Superior temporal gyrus (tissue), 1 donor: ENCODE results near the gene ARVCF.
A peak's percentile ranks its signal among the peaks of the same experiment; 100 is the strongest.

Experiments
- DNase-seq: peaks from one replicate; pipeline ENCODE4 v3.0.0-alpha.2; 2016; ENCODE audit errors: extremely low spot score

Gene ARVCF

GRCh38 chr22:19961868-19962245 is 54.8 kb downstream of the ARVCF start:
- no peak for DNase-seq

GRCh38 chr22:19961201-19961580 is 55.4 kb downstream of the ARVCF start:
- no peak for DNase-seq

GRCh38 chr22:19960491-19961200 is 56.0 kb downstream of the ARVCF start:
- DNase-seq = no peak

GRCh38 chr22:19959587-19960490 is 56.8 kb downstream of the ARVCF start:
- DNase-seq = no peak

- DNase-seq = no peak
Observed at GRCh38 chr22:19959043-19959586, 57.5 kb downstream of the ARVCF start.

- DNase-seq = no peak
Observed at GRCh38 chr22:19958083-19959042, 58.3 kb downstream of the ARVCF start.

GRCh38 chr22:19957445-19957844 is 59.2 kb downstream of the ARVCF start:
- DNase-seq = no peak

GRCh38 chr22:19955241-19956128 is 61.1 kb downstream of the ARVCF start:
- DNase-seq = no peak

GRCh38 chr22:19951346-19951745 is 65.3 kb downstream of the ARVCF start:
- no peak for DNase-seq

GRCh38 chr22:19948057-19948760 is 68.4 kb downstream of the ARVCF start:
- no peak for DNase-seq

GRCh38 chr22:19943082-19944026 is 73.3 kb downstream of the ARVCF start:
- peak; percentile 20 for DNase-seq

- peak; percentile 47 for DNase-seq
Observed at GRCh38 chr22:19942157-19943081, 74.2 kb downstream of the ARVCF start.

- peak; percentile 47 for DNase-seq
Observed at GRCh38 chr22:19941365-19942082, 75.1 kb downstream of the ARVCF start, which contains the start of the genes COMT and TXNRD2. TSS of gene COMT (plus strand) at chr22:19941772. CDS start at chr22:19962527, 20,755 bp downstream. TSS of gene TXNRD2 (minus strand) at chr22:19941818. CDS start at chr22:19941803, 15 bp downstream.

- no peak for DNase-seq
Observed at GRCh38 chr22:19940536-19941364, 75.9 kb downstream of the ARVCF start.

GRCh38 chr22:19937616-19938473 is 78.8 kb downstream of the ARVCF start:
- DNase-seq = no peak
